Measurements from ENCODE around the gene WTAP. TPM values are rescaled to one million over a fixed set of nuclear protein-coding genes. Genes with fewer than 3 reads are reported as not detected.

WTAP gene
- total and polyA plus RNA-seq, 2 experiments from 2014 or later, result 108 to 121 TPM

GRCh38 chr6:159678574-159678973 is 48.7 kb upstream of the WTAP start:
- Histone ChIP-seq H3K4me3 (no peak overlapping the region), H3K9me2 (ENCODE audit: insufficient read depth) (no peaks in the 10 kb centered on the region), H3F3A (replicated peaks; ENCODE audit: low read depth) (no peaks in the 10 kb centered on the region), H3K27ac (ENCODE audit: low read depth) (no peak overlapping the region), H3K4me2 (no peak overlapping the region), H3K79me2 (replicated peaks; ENCODE audit: insufficient read depth) (peaks cover 7% of the 10 kb centered on the region), H3K27me3 (ENCODE audit: insufficient read depth) (no peaks in the 10 kb centered on the region), H3K36me3 (ENCODE audit: insufficient read depth) (peaks cover 9% of the 10 kb centered on the region; the same call in 1 of the 2 replicates), H3K4me1 (ENCODE audit: insufficient read depth) (no peaks in the 10 kb centered on the region), H4K20me1 (replicated peaks; ENCODE audit: insufficient read depth) (no peaks in the 10 kb centered on the region; the same call in 1 of the 2 replicates), H2AFZ (no peak overlapping the region)
- peaks cover 24% of the 10 kb centered on the region; the same call in 2 of the 3 replicates for H3K36me3 Mint-ChIP-seq (ENCODE audit: low read depth)
- no peak for ATAC-seq
- TF ChIP-seq EZH2 (IDR thresholded peaks at IDR 0.05; ENCODE audit: low read depth, unreplicated experiment) (no peak), STAT1 (IDR thresholded peaks at IDR 0.05; ENCODE audit: unreplicated experiment) (no peak), POLR2AphosphoS5 (IDR thresholded peaks at IDR 0.05; ENCODE audit: low read depth) (no peak), CTCF (conservative IDR thresholded peaks at IDR 0.05; ENCODE audit: low read depth in 2 of 2) (no peak), NANOG (IDR thresholded peaks at IDR 0.05; ENCODE audit: borderline replicate concordance) (no peak), ZNF331 (CRISPR knock-in tag; IDR thresholded peaks at IDR 0.05; ENCODE audit: low read depth) (no peak), ZNF462 (CRISPR knock-in tag; IDR thresholded peaks at IDR 0.05) (no peak), JUNB (IDR thresholded peaks at IDR 0.05; ENCODE audit: unreplicated experiment) (no peak), CREB1 (CRISPR knock-in tag; IDR thresholded peaks at IDR 0.05; ENCODE audit: low read depth) (no peak), ETS1 (IDR thresholded peaks at IDR 0.05) (no peak), EZH2phosphoT487 (IDR thresholded peaks at IDR 0.05; ENCODE audit: unreplicated experiment) (no peak), ZNF114 (CRISPR knock-in tag; IDR thresholded peaks at IDR 0.05) (no peak), REST (IDR thresholded peaks at IDR 0.05; ENCODE audit: unreplicated experiment) (no peak)
- H3K9me3 Mint-ChIP-seq, result peaks cover 3% of the 10 kb centered on the region; the same call in 2 of the 3 replicates
- H3K4me1 Mint-ChIP-seq, result no peaks in the 10 kb centered on the region
- no peak overlapping the region for H3K27ac Mint-ChIP-seq
- no peak overlapping the region for H3K4me3 Mint-ChIP-seq
- peaks cover 2% of the 10 kb centered on the region for H3K27me3 Mint-ChIP-seq (ENCODE audit: insufficient read depth, low read depth, poor library complexity)
- no peak for DNase-seq (ENCODE audit: low spot score)

Measured in GM23338 (cell line).